Suprapubic skin (tissue), 4 donors: Measurements from ENCODE around the gene ZNF564.
"Not testable (repeated sequence)": the region's sequence is repeated elsewhere in the genome, so short reads cannot be mapped to it uniquely, and the experiment has no call there.

Experiments
- POLR2A ChIP-seq, 2 donors: fragments of 450-650 bp; IDR thresholded peaks; one replicate each; pipeline ENCODE4 v1.6.1; 2017; ENCODE audit warnings: antibody characterized with exemption in 2 of 2, mild to moderate bottlenecking in 2 of 2, moderate library complexity in 2 of 2
- POLR2AphosphoS5 ChIP-seq, 3 donors: sonication (generic); formaldehyde crosslinking; IDR thresholded peaks; one replicate each; pipeline ENCODE4 v1.6.1; 2017; ENCODE audit warnings: antibody characterized with exemption in 3 of 3
- TF ChIP-seq, protein P1 (sequence below), 2 donors: fragments of 200-600 bp in 1 of 2; fragments of 450-650 bp in 1 of 2; sonication (generic) in 1 of 2; IDR thresholded peaks; one replicate each; pipeline ENCODE4 v1.5.1; 2016 to 2019; ENCODE audit warnings: antibody characterized with exemption in 2 of 2, mild to moderate bottlenecking in 1 of 2, moderate library complexity in 1 of 2

DNA sequence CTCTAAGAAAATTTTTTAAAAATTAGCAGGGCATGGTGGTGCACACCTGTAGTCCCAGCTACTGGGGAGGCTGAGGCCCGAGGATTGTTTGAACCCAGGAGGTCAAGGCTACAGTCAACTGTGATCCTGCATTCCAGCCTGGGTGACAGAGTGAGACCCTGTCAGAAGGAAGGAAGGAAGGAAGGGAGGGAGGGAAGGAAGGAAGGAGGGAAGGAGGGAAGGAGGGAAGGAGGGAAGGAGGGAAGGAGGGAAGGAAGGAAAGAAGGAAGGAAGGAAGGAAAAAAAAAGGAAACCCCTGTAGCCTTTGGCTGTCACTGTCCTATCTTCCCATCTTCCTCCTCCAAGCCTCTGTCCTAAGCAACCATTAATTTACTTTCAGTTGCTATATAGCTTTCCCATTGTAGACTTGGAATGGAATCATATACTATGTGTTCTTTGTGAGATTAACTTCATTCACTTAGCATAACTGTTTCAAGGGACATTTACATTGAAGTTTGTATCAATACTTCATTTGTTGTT lies 65.0 kb downstream of the ZNF564 start:
- TF ChIP-seq, protein P1, sequence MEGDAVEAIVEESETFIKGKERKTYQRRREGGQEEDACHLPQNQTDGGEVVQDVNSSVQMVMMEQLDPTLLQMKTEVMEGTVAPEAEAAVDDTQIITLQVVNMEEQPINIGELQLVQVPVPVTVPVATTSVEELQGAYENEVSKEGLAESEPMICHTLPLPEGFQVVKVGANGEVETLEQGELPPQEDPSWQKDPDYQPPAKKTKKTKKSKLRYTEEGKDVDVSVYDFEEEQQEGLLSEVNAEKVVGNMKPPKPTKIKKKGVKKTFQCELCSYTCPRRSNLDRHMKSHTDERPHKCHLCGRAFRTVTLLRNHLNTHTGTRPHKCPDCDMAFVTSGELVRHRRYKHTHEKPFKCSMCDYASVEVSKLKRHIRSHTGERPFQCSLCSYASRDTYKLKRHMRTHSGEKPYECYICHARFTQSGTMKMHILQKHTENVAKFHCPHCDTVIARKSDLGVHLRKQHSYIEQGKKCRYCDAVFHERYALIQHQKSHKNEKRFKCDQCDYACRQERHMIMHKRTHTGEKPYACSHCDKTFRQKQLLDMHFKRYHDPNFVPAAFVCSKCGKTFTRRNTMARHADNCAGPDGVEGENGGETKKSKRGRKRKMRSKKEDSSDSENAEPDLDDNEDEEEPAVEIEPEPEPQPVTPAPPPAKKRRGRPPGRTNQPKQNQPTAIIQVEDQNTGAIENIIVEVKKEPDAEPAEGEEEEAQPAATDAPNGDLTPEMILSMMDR (IDR thresholded peaks at IDR 0.05), result not testable (repeated sequence)
- not testable (repeated sequence) for TF ChIP-seq POLR2AphosphoS5, POLR2A (IDR thresholded peaks at IDR 0.05)
